Measurements from ENCODE around the gene PDCD1. TPM values are rescaled to one million over a fixed set of nuclear protein-coding genes. Genes with fewer than 3 reads are reported as not detected.

Gene PDCD1
- total RNA-seq, 1 experiment from 2014 or later: not detected

- TF ChIP-seq, protein P1, sequence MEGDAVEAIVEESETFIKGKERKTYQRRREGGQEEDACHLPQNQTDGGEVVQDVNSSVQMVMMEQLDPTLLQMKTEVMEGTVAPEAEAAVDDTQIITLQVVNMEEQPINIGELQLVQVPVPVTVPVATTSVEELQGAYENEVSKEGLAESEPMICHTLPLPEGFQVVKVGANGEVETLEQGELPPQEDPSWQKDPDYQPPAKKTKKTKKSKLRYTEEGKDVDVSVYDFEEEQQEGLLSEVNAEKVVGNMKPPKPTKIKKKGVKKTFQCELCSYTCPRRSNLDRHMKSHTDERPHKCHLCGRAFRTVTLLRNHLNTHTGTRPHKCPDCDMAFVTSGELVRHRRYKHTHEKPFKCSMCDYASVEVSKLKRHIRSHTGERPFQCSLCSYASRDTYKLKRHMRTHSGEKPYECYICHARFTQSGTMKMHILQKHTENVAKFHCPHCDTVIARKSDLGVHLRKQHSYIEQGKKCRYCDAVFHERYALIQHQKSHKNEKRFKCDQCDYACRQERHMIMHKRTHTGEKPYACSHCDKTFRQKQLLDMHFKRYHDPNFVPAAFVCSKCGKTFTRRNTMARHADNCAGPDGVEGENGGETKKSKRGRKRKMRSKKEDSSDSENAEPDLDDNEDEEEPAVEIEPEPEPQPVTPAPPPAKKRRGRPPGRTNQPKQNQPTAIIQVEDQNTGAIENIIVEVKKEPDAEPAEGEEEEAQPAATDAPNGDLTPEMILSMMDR (conservative IDR thresholded peaks at IDR 0.05): no peak
- no peak for TF ChIP-seq EZH2 (IDR thresholded peaks at IDR 0.05; ENCODE audit: low read depth)
- no TSS peak for BruUV-seq (replicated peaks)
- H2AFZ ChIP-seq: no peak overlapping the region
- no peak overlapping the region for H3K4me3 ChIP-seq
- H3K4me1 ChIP-seq (replicated peaks; ENCODE audit: insufficient read depth): no peaks in the 10 kb centered on the region
- H3K36me3 ChIP-seq (ENCODE audit: low read depth): no peaks in the 10 kb centered on the region
- H3F3A ChIP-seq (ENCODE audit: insufficient read depth, low read depth): peaks cover 15% of the 10 kb centered on the region; the same call in 1 of the 2 replicates
- ChIA-PET POLR2A (ENCODE audit: unreplicated experiment) (no interaction called here), CTCF (no interaction called here)
- no peaks in the 10 kb centered on the region for H4K20me1 ChIP-seq (ENCODE audit: insufficient read depth)
- H3K79me2 ChIP-seq (ENCODE audit: low read depth): no peaks in the 10 kb centered on the region
- no peak for DNase-seq
- H3K27ac ChIP-seq: no peak overlapping the region
- peaks cover 49% of the 10 kb centered on the region for H3K27me3 ChIP-seq (ENCODE audit: insufficient read depth, low read depth)
- no peaks in the 10 kb centered on the region for H3K9me3 ChIP-seq (ENCODE audit: insufficient read depth, low read depth)
- H3K9me2 ChIP-seq (ENCODE audit: insufficient read depth): no peaks in the 10 kb centered on the region
- no peak overlapping the region for H3K4me2 ChIP-seq
- intact Hi-C loops (cut with micrococcal nuclease; ENCODE audit: unreplicated experiment): no loop called here
Observed at GRCh38 chr2:241861264-241861663, 2.6 kb upstream of the PDCD1 start.

GRCh38 chr2:241860184-241861078 lies 1.7 kb upstream of the PDCD1 start:
- no peak overlapping the region for H3K4me2 ChIP-seq
- no peak overlapping the region for H3K4me3 ChIP-seq
- DNase-seq: no peak
- BruUV-seq (replicated peaks): no TSS peak
- H3K4me1 ChIP-seq (replicated peaks; ENCODE audit: insufficient read depth): no peaks in the 10 kb centered on the region
- POLR2A ChIA-PET (ENCODE audit: unreplicated experiment): no interaction called here
- H2AFZ ChIP-seq: no peak overlapping the region
- H3K79me2 ChIP-seq (ENCODE audit: low read depth): no peaks in the 10 kb centered on the region
- peaks cover 53% of the 10 kb centered on the region for H3K27me3 ChIP-seq (ENCODE audit: insufficient read depth, low read depth)
- TF ChIP-seq, protein P1 (conservative IDR thresholded peaks at IDR 0.05): no peak
- no peak for TF ChIP-seq EZH2 (IDR thresholded peaks at IDR 0.05; ENCODE audit: low read depth)
- CTCF ChIA-PET: no interaction called here
- intact Hi-C loops (cut with micrococcal nuclease; ENCODE audit: unreplicated experiment): no loop called here
- H3K9me3 ChIP-seq (ENCODE audit: insufficient read depth, low read depth): no peaks in the 10 kb centered on the region
- H4K20me1 ChIP-seq (ENCODE audit: insufficient read depth): no peaks in the 10 kb centered on the region
- peaks cover 15% of the 10 kb centered on the region; the same call in 1 of the 2 replicates for H3F3A ChIP-seq (ENCODE audit: insufficient read depth, low read depth)
- no peak overlapping the region for H3K27ac ChIP-seq
- no peaks in the 10 kb centered on the region for H3K36me3 ChIP-seq (ENCODE audit: low read depth)
- no peaks in the 10 kb centered on the region for H3K9me2 ChIP-seq (ENCODE audit: insufficient read depth)

DNA sequence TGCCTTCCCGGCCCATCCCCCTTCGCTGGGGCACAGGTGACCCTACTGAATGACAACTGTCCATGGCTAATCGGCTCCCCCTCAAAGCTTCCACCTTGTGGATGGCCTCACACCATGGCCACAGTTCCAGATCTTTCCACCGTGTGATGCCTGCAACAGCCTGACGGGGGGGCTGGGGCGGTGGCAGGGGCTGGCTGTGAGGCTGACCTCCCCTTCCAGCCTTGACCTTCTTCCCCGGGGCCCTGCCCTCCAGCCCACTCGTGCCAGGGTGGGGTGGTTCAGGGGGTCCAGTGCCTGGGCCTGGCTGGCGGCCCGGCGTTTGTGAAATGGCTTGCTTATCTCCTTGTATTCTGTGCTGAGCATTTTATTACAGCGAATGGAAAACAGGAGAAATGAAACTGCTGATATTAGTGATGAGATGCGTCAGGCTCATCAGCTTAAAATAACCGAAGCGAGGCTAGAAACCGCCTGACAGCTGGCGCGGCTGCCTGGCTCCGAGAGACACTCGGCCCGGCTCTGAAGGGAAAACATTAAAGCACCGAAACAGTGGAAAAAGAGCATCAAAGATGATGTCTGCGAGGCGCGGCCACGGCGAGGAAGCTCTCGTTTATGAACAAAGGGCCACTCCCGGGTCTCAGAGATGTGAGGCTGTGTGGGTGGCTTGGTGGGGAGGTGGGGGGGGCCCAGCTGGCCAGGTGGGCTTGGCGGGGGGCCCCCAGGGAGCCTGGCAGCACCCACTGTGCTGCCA lies 916 bp upstream of the PDCD1 start:
- H2AFZ ChIP-seq: no peak overlapping the region
- no peak for DNase-seq
- no peaks in the 10 kb centered on the region for H4K20me1 ChIP-seq (ENCODE audit: insufficient read depth)
- TF ChIP-seq, protein P1 (conservative IDR thresholded peaks at IDR 0.05): no peak
- TF ChIP-seq EZH2 (IDR thresholded peaks at IDR 0.05; ENCODE audit: low read depth): no peak
- intact Hi-C loops (cut with micrococcal nuclease; ENCODE audit: unreplicated experiment): no loop called here
- no peaks in the 10 kb centered on the region for H3K9me3 ChIP-seq (ENCODE audit: insufficient read depth, low read depth)
- no peak overlapping the region for H3K4me3 ChIP-seq
- CTCF ChIA-PET: no interaction called here
- no peaks in the 10 kb centered on the region for H3K9me2 ChIP-seq (ENCODE audit: insufficient read depth)
- POLR2A ChIA-PET (ENCODE audit: unreplicated experiment): no interaction called here
- no peak overlapping the region for H3K27ac ChIP-seq
- no TSS peak for BruUV-seq (replicated peaks)
- H3K79me2 ChIP-seq (ENCODE audit: low read depth): no peaks in the 10 kb centered on the region
- no peaks in the 10 kb centered on the region for H3K4me1 ChIP-seq (replicated peaks; ENCODE audit: insufficient read depth)
- H3K4me2 ChIP-seq: no peak overlapping the region
- H3K36me3 ChIP-seq (ENCODE audit: low read depth): no peaks in the 10 kb centered on the region
- H3K27me3 ChIP-seq (ENCODE audit: insufficient read depth, low read depth): peaks cover 58% of the 10 kb centered on the region
- H3F3A ChIP-seq (ENCODE audit: insufficient read depth, low read depth): peaks cover 7% of the 10 kb centered on the region; the same call in 1 of the 2 replicates
